SIG-M5 (cell line): ENCODE data around the gene NSMCE1.
"Not testable (repeated sequence)": the region's sequence is repeated elsewhere in the genome, so short reads cannot be mapped to it uniquely, and the experiment has no call there.

ENCODE experiments used
- DNase-seq: peaks from one replicate; lab custom pipeline; 2025; lab: John Stamatoyannopoulos, UW

The NSMCE1 gene

GRCh38 chr16:27302126-27302525 lies 33.6 kb upstream of the NSMCE1 start:
- no peak for DNase-seq

- no peak for DNase-seq
These were observed 32.8 kb upstream of the NSMCE1 start for GRCh38 chr16:27301236-27301861.

GRCh38 chr16:27298132-27298531 lies 29.6 kb upstream of the NSMCE1 start:
- no peak for DNase-seq

GRCh38 chr16:27293343-27293742 lies 24.8 kb upstream of the NSMCE1 start:
- DNase-seq: no peak

- DNase-seq: no peak
These were observed 23.2 kb upstream of the NSMCE1 start for GRCh38 chr16:27291722-27292240.

- no peak for DNase-seq
These were observed 22.5 kb upstream of the NSMCE1 start for GRCh38 chr16:27291106-27291505.

- no peak for DNase-seq
These were observed 22.0 kb upstream of the NSMCE1 start for GRCh38 chr16:27290562-27290961.

GRCh38 chr16:27289669-27290068 lies 21.1 kb upstream of the NSMCE1 start:
- DNase-seq: no peak

GRCh38 chr16:27288313-27288712 lies 19.7 kb upstream of the NSMCE1 start:
- not testable (repeated sequence) for DNase-seq

GRCh38 chr16:27287887-27288286 lies 19.3 kb upstream of the NSMCE1 start:
- no peak for DNase-seq

- no peak for DNase-seq
These were observed 18.7 kb upstream of the NSMCE1 start for GRCh38 chr16:27287051-27287811.

- no peak for DNase-seq
These were observed 17.9 kb upstream of the NSMCE1 start for GRCh38 chr16:27286451-27286850.

GRCh38 chr16:27285676-27286196 lies 17.2 kb upstream of the NSMCE1 start:
- DNase-seq: no peak

GRCh38 chr16:27284865-27285675 lies 16.5 kb upstream of the NSMCE1 start:
- DNase-seq: no peak

GRCh38 chr16:27281243-27281642 lies 12.7 kb upstream of the NSMCE1 start:
- DNase-seq: no peak

GRCh38 chr16:27275394-27275793 lies 6.8 kb upstream of the NSMCE1 start:
- no peak for DNase-seq

- DNase-seq: not testable (repeated sequence)
These were observed 5.9 kb upstream of the NSMCE1 start for GRCh38 chr16:27274424-27274874.

- no peak for DNase-seq
These were observed 5.3 kb upstream of the NSMCE1 start for GRCh38 chr16:27273670-27274423.

GRCh38 chr16:27273330-27273669 lies 4.7 kb upstream of the NSMCE1 start:
- no peak for DNase-seq

GRCh38 chr16:27272697-27273096 lies 4.1 kb upstream of the NSMCE1 start:
- not testable (repeated sequence) for DNase-seq

- DNase-seq: no peak
These were observed 3.5 kb upstream of the NSMCE1 start for GRCh38 chr16:27272076-27272475.

GRCh38 chr16:27270349-27270748 lies 1.8 kb upstream of the NSMCE1 start:
- no peak for DNase-seq
